SH-SY5Y (cell line): ENCODE measurements around the gene RBP7.

Experiments used
- GATA2 ChIP-seq: IDR thresholded peaks from 2 replicates; pipeline ENCODE4 v1.6.1; 2011; ENCODE audit warnings: mild to moderate bottlenecking, low read depth, low read length
- GATA3 ChIP-seq: IDR thresholded peaks from 2 replicates; pipeline ENCODE4 v1.6.1; 2011; ENCODE audit warnings: low read depth, mild to moderate bottlenecking, low read length, moderate library complexity

GRCh38 chr1:9989773-9990172 lies 7.3 kb upstream of the RBP7 start:
- no peak for TF ChIP-seq GATA2
- TF ChIP-seq GATA3: no peak
